Stimulated activated CD4-positive, alpha-beta T cell treated with anti-CD3 and anti-CD28 coated beads, Interleukin-2, amount 100 ng/mL, for 48 hours (primary cell): ENCODE results near the gene SETSIP.
"Not testable (repeated sequence)": the region's sequence is repeated elsewhere in the genome, so short reads cannot be mapped to it uniquely, and the experiment has no call there.

Experiments
- DNase-seq, 2 donors: peaks; one replicate each; pipeline ENCODE4 v3.0.0-alpha.2; 2020

Gene SETSIP

GRCh38 chr1:92045766-92046495 is 29.3 kb downstream of the SETSIP start:
- no peak for DNase-seq

- DNase-seq = no peak
These were observed 31.6 kb downstream of the SETSIP start for GRCh38 chr1:92043621-92044020.

DNA sequence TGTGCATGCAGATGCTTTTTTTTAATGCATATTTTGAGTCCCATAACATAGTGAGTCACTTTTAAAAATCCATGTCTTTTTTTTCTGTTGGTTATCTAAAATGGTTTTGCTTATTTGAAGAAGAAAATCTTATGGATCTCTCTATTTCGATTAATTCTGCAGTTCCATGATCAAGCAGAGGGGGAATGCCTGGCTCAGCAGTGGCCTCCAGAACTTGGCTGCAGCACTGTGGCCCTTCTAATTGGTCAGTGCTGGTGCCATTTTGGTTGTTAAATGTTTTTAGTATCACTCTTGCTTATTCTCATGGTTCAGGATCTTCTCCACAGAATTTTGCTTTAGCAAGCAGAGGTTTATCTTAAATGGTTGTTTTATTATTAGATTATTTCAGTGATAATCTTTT is 34.2 kb downstream of the SETSIP start:
- no peak for DNase-seq

- DNase-seq = no peak
These were observed 36.4 kb downstream of the SETSIP start for GRCh38 chr1:92038695-92039346.

DNA sequence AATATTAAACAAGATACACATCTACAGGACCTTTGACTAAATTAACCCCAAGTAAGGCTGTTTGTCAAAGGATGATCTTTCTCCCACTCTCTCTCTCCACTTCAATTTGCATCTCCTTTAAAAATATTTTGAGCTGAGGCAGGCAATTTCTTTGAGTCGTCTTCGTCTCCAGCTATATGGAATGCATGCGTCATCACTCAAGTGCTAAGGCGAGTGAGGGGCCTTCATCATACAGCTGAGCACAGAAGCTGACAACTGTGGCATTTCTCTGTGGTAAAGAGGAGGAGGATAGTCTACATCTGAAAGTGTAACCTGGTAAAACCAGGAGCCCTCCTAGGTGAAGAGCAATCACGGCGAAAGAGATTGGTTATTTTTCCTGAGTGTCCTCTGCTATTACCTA is 37.8 kb downstream of the SETSIP start:
- no peak for DNase-seq

GRCh38 chr1:92031281-92032110 is 43.7 kb downstream of the SETSIP start:
- DNase-seq = no peak

DNA sequence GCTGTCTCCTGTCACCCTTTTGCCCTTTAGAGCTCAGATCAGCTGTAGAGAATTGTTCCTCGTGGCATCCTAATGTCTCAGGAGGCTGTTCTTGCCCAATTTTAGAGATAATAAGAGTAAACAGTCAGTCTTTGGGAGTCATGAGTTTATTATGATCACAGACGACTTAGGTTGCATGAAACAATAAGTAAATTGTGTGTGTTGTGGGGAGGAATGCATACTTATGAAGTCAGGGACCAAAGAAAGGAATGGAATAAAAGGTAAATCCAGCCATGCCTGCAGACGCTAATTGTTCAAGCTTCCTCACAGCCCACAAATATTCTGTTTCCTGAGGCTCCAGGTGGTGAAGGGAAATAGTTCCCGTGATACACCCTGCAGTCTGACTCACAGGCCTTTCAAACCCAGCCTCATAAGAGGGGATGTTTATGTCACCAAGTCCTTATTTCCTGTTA is 44.5 kb downstream of the SETSIP start:
- DNase-seq = no peak

DNA sequence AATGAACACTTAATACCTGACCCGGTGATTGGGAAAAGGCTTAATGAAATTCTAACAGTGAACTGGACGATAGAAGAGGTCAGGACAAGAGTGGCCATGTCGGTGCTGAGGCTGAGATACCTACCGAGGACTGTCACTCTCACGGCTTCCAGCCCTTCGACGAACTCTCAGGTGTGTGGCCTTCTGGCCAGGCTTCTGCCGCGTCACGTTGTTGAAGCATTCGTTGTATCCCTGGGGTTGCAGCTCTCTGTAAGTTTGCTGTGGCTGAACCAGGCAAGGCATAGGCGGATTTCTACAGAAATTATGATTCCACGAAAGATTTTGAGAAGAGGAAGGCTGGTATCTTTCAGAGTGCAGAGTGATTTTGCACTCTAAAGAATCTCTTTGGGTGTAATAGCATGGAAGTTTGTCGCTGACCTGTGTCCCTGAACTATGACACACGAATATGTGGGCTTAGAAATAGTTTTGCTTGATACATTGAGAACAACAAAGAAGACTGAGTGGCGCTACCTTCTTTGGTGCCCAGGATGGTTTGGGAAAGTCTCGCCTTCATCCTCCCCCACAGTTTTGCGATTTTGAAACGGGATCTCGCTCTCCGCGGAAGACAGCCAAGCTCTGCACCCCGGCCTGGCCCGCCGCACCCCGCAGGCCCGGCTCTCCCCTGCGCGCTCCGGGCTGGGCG is 45.8 kb downstream of the SETSIP start:
- no peak for DNase-seq

- DNase-seq = no peak
These were observed 48.4 kb downstream of the SETSIP start for GRCh38 chr1:92026806-92027205.

GRCh38 chr1:92026042-92026441 is 49.2 kb downstream of the SETSIP start:
- DNase-seq = not testable (repeated sequence)
